Endometrial microvascular endothelial cells (primary cell): ENCODE measurements around the gene COG5. TPM values are rescaled to one million over a fixed set of nuclear protein-coding genes. Genes with fewer than 3 reads are reported as not detected.
"Not testable (repeated sequence)": the region's sequence is repeated elsewhere in the genome, so short reads cannot be mapped to it uniquely, and the experiment has no call there.

ENCODE experiments used
- in situ Hi-C: cut with HindIII; loops from 2 replicates; pipeline ENCODE4 v1.10.0; 2017; ENCODE audit warnings: low sequenced_read_pairs, low pct_unique_long_range_greater_than_20kb; ENCODE audit errors: inconsistent ontology term
- total RNA-seq: library from RNA; depleted of rRNA; stranded (reverse); fragments of >200 nt; gene quantifications from one replicate; pipeline ENCODE4 v1.2.3, GENCODE V29; 2015; ENCODE audit errors: inconsistent ontology term

The COG5 gene
- total RNA-seq, 1 donor from 2014 or later, result 36.4 TPM

DNA sequence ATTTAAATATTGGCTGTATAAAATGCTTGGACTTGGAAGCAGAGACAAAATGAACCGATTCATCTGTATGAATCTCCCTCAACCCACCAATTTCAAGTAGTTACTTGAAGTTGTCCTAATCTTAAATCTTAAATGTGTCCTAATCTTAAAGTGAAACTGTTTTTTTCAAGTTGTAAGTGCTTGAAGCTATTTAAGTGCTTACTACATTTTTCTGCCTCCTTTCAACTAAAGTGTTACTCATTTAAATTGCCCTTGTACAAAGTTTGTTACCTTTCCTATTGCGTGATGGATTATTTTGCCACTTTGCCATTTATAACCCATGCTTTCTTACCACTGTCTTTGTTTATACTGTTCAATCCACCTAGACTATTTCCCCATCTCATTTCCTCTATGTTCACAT, 19.2 kb upstream of the COG5 start:
- in situ Hi-C loops, result loop anchor here (25.0 kb wide), 2 partner anchors 154 to 396 kb away; partner anchors contain the start of gene CBLL1

DNA sequence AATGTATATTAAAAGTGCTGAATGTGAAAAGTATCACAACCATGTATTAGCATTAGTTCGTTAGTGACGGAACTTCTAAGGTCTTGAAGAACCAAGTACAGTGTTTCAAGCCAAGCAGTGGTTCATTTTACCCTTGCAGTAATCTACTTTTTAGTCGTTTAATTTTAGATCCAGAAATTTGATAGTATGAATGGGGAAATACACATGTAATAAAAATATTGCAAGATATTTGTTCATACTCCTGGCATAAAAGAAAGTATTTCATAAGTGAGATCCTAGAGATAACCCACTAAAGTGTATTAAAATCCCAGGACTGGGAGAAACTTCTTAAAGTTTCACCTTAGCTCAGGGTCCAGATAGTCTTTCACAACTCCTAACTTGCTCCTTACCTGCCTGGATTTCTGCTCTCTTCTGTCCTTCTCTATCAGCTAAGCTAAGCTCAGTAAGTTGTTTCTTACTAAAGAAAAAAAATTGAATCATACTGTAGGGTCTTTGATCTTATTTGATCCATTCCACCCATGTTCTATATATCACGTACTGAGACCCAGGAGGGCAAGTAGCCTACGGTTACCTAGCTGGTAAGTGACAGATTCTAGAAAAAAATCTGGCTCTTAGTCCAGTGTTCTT, 17.8 kb upstream of the COG5 start:
- in situ Hi-C loops, result loop anchor here (25.0 kb wide), 2 partner anchors 156 to 394 kb away; partner anchors contain the start of gene CBLL1

DNA sequence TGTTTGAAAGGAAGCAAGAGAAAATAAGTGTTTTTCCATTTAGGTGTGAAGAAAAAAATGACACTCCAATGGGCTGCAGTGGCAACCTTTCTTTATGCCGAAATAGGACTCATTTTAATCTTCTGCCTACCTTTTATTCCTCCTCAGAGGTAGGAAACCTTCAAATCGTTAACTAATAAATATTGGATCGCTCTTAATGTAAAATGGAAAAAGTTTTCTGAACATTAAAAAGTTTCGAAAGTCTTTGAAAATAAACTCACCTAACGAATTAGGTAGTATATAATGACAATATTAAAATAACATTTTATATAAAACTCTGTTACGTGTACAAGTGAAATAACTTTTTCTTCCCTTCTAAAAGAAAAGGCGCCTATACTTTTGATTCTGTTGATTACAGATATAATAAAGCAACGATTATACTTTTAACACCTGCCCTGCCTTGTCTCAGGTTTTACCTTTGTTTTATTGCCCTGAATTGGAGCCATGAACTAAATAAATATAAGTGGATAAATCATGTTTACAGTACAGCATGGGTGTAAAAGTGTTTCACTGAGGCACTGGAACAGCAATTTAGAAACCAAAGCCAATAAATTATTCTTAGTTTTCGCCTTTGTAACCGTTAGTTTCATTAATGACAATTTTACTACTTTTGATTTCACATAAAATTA, 17.1 kb upstream of the COG5 start:
- in situ Hi-C loops, result loop anchor here (25.0 kb wide), 2 partner anchors 156 to 394 kb away; partner anchors contain the start of gene CBLL1

- in situ Hi-C loops, result loop anchor here (25.0 kb wide), 2 partner anchors 157 to 393 kb away; partner anchors contain the start of gene CBLL1
Measured at GRCh38 chr7:107579885-107580715, 16.4 kb upstream of the COG5 start, which contains the start of gene BCAP29. Gene BCAP29, plus strand, starts transcription at chr7:107580246. Its CDS starts 527 bp downstream, at chr7:107580773.

DNA sequence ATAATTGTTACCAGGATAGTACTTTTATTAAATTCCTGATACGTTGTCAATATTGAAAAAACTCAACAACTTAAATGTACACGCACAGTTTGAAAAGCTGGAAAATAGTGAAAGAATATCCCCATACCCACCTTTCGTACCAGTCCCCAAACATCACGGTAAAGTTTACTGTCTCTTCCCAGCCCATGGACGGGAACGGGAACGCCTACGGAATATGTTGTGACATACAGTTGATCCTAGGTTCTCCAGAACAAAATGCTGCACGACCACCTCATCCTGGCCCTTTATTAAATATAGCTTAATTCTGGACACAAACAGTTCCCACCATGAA, 15.8 kb upstream of the COG5 start:
- in situ Hi-C loops, result loop anchor here (25.0 kb wide), 2 partner anchors 158 to 392 kb away; partner anchors contain the start of gene CBLL1

- in situ Hi-C loops, result no loop called here
Measured at GRCh38 chr7:107573537-107573936, 9.8 kb upstream of the COG5 start.

DNA sequence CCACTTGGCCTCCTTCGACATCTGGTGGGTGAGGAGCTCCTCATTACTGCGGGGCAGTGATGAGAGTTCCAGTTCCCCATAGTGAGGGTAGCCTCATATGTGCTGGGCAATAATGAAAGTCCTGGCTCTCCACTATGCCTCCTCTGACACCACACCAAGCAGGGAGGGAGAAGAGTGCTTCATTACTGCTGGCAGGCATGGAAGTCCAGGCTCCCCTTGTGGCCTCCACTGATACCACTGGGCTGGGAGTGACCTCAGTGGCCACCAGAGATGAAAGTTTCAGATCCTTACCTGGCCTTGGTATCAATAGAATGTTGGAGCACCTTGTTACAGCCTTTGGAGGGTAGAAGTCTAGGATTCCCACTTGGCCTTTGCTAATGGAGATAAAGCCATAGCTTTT, 6.6 kb upstream of the COG5 start:
- in situ Hi-C loops, result no loop called here

DNA sequence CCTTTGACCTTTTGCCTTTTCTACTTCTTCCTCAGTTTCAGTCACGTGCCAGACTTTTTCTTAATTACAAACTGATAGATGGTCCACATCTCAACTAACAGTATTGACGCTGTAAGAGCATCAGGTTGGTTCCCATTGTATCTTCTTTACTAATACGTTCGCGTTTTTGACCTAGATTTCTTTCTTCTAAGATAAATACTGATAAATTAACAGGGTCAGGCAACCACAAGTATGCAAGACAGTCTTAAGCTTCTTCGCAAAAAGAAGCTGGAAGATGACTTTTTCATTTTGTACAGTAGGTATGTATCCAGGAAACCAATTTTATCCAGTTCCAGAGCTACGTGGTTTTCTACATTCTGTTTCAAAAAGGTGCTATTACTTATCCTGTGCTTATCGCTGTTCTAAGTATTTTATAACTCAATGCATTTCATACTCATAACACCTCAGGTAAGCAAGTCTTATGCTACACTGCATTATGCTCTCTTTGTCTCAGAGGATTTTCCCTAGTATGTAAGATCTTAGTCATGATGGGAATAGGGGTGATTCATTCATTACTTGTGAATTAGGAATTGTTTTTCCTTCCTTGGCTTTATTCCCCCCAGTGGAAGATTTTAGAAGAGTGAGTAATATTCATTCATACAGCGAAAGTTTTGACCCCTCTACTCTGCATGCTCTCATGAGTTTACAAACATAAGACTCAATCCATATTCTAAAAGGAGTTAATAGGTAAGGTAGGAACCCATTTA, 1.0 kb upstream of the COG5 start:
- in situ Hi-C loops, result no loop called here

- in situ Hi-C loops, result no loop called here
Measured at GRCh38 chr7:107563081-107563774, 492 bp downstream of the COG5 start.

GRCh38 chr7:107560898-107561516, 2.7 kb downstream of the COG5 start:
- in situ Hi-C loops, result no loop called here

GRCh38 chr7:107559864-107560263, 3.9 kb downstream of the COG5 start:
- in situ Hi-C loops, result no loop called here

DNA sequence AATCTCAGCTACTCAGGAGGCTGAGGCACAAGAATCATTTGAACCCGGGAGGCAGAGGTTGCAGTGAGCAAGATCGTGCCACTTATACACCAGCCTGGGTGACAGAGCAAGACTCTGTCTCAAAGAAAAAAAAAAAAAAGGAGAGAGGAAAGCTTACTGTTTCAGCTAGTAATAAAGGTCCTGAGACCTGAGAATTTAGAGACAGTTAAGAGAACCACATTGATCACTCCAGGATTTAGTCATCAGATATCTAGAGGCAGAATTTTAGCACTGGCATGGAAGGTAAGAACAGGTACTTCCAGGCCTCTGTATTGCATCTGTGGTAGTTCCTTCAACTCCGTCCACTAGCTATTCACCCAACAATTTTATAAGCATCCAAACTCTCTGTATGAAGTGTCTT, 7.8 kb downstream of the COG5 start:
- in situ Hi-C loops, result no loop called here

GRCh38 chr7:107551936-107552335, 11.8 kb downstream of the COG5 start:
- in situ Hi-C loops, result no loop called here

- in situ Hi-C loops, result no loop called here
Measured at GRCh38 chr7:107544848-107545591, 18.7 kb downstream of the COG5 start.

DNA sequence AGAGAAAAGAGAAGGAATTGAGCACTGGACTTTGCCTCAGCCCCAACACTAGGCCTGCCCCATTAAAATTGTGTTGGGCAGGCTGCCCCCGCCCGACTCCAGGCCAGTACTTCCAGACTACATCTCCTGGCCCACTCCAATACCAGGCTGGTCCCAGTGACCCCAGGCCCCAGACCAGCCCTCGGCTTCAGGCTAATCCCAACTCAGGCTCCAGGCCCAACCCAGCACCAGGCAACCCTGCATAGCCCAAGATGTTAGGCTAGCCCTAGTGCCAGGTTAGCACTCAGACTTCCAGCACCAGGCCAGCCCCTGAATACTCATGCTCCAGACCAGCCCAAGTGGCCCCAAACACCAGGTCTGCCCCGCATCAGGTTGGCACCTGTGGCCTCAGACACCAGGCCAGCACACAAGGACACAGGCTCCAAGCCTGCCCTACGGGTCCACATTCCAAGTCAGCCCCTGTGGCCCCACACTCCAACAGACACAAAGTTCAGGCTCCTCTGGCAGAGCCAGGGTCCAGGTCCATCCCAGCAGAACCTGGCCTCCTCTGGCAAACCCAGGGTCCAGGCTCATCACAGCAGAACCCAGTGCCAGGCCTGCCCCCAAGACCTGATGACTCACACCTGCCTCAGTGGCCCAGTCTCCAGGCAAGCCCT, 20.3 kb downstream of the COG5 start:
- in situ Hi-C loops, result no loop called here

GRCh38 chr7:107538001-107538400, 25.7 kb downstream of the COG5 start:
- in situ Hi-C loops, result no loop called here

- in situ Hi-C loops, result not testable (repeated sequence)
Measured at GRCh38 chr7:107537228-107537627, 26.5 kb downstream of the COG5 start.
